ENCODE data around the gene SPRR4.
"Not testable (repeated sequence)": the region's sequence is repeated elsewhere in the genome, so short reads cannot be mapped to it uniquely, and the experiment has no call there.

The SPRR4 gene

GRCh38 chr1:152968248-152968647 is 2.2 kb upstream of the SPRR4 start:
- DNase-seq = no peak

DNA sequence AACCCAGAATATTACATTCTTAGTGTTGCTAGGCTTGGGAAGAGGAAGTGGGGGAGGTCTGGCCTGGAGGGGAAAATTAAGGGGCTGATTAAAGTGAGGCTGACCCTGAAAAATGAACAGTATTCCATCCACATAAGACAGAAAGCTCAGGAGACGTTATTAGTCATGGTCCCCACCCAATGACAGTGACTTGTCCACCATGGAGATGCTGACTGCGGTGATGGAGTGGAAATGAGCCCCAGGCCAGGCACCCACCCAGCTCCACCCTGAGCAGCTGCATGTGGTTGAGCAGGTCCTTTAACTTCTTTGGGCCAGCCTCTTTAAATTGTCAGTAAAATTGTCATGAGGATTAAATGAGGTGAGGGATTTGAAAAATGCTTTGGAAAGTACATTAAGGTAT is 1.4 kb upstream of the SPRR4 start:
- no peak for DNase-seq

- no peak for DNase-seq
These were observed 1.9 kb downstream of the SPRR4 start for GRCh38 chr1:152972196-152972886.

DNA sequence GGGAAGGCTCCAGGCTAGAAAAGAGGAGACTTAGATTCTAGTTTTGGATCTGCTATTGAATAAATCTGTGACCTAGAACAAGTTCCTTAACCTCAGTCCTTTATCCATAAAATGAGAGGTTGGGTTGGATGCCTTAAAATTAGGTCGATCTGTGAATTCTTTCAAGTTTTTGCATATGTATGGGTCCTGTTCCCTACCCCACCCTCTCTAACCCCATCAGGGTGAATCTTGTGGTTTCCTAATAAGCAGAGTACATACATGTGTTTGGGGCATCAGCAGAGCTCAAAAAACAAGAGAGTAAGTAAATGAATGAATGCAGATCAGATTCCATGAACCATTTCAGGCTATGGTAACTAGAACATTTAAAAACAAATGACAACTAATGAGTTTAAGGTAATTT is 6.2 kb downstream of the SPRR4 start:
- no peak for DNase-seq

DNA sequence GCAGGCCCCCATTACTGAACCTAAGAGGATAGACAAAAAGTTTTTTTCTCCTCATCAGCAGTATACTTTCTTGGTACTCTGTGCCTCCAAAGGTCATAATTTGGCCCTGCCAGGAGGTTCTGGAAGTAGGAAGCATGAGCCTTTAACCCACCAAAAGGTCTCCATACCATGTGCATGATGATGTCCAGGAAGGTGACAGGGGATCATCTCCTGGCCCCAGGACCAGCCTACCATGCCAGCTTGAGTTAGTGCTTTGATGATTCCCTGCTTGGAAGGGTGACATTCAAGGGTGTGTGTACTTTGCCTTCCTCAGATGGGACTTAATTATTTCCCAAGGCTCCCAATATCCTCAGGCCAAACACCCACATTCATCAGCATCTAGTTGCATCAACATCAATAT is 7.2 kb downstream of the SPRR4 start:
- no peak for DNase-seq

GRCh38 chr1:152980676-152981075 is 10.2 kb downstream of the SPRR4 start:
- DNase-seq = no peak

- DNase-seq = no peak
These were observed 10.9 kb downstream of the SPRR4 start for GRCh38 chr1:152981146-152981871.

- DNase-seq = no peak
These were observed 11.6 kb downstream of the SPRR4 start for GRCh38 chr1:152982076-152982475.

DNA sequence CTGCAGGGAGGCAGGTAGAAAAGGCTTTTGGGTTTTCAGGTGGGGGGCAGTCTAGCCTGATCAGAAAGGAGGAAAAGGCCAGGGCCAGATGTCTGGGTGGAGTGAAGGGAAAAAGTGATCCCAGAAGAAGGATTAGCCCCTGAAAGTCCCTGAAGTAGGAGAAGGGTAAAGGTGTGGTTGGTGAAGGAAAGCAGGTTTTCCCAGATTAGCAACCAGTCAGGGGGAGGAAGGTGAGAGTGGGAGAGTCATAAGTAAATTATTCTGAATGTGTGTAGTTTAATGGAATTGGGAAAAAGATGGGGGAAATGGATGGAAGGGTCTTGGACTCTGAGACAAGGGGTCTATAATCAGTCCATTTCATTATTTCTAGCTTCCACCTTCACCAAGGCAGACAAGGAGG is 12.8 kb downstream of the SPRR4 start:
- no peak for DNase-seq

- no peak for DNase-seq
These were observed 13.3 kb downstream of the SPRR4 start, which contains the start of gene SPRR1A for GRCh38 chr1:152983743-152984142. SPRR1A (plus strand) TSS chr1:152984081; CDS start chr1:152985231, 1,150 bp downstream.

- no peak for DNase-seq
These were observed 16.1 kb downstream of the SPRR4 start for GRCh38 chr1:152986578-152986977.

DNA sequence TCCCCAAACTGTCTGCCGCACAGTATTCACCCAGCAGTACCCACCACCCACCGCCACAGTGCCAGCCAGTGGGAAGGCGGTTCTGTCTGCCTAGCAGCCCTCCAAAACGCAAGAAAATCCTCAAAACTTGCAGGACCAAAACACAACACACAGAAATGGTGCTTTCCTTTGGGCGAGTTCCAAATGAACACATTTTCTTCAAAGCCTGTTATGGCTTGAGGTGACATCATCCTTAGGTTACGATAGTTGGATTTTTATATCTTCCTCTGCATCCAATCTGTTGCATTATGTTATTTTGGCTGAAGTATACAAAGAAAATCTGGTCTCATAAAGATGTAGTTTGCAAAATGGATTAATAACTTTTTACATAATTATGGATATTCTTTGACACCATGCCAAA is 22.7 kb downstream of the SPRR4 start:
- DNase-seq = no peak

DNA sequence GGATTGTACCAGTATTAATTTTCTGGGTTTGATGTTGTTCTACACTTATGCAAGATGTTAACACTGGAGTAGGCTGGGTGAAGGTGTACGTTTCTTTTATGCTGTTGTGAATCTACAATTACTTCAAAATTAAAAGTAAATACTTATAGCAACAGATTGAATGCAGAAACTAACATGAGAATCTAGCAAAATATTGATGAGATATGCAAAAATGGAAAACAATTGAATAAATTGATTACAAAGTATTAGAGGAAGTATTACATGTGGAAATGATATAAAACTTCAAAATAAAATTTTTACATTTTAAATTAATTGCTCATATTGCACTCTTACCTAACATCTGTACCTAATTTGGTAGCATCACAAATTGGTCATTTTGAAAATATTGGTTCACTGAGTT is 25.4 kb downstream of the SPRR4 start:
- DNase-seq = no peak

GRCh38 chr1:152996633-152997400 is 26.4 kb downstream of the SPRR4 start:
- no peak for DNase-seq

DNA sequence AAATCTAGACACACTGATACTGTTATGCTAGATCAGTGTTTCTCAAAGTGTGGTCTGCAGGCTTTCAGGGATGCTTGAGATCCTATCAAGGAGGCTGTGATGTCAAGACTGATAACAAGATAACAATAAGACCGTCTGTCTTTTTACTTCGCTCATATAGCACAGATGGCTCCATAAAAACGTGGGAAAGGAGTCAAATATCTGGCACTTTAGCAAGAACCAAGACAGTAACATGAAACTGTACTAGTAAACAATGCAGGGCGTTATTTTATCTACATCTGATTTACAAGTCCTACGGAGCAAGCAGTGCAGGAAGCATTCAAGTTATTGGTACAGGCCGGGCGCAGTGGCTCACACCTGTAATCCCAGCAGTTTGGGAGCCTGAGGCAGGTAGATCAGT is 27.5 kb downstream of the SPRR4 start:
- no peak for DNase-seq

DNA sequence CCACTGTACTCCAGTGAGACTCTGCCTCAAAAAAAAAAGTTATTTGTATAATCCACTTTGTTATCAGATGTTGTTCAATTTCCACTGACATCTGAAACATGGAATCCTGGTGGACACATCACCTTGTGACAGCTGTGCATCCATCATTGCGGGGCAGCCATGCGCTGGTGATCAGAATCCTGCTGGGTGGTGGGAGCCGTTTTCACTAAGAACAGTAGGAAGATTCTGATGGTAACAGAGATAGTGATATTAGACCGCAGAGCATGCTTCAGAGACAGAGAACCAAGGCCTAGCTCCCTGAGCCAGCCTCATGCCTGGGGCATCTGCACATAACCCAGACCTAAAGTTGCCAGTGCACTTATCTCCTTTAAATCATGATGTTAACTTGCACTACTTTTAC is 28.0 kb downstream of the SPRR4 start:
- DNase-seq = no peak

GRCh38 chr1:152999818-153000217 is 29.4 kb downstream of the SPRR4 start:
- DNase-seq = no peak

DNA sequence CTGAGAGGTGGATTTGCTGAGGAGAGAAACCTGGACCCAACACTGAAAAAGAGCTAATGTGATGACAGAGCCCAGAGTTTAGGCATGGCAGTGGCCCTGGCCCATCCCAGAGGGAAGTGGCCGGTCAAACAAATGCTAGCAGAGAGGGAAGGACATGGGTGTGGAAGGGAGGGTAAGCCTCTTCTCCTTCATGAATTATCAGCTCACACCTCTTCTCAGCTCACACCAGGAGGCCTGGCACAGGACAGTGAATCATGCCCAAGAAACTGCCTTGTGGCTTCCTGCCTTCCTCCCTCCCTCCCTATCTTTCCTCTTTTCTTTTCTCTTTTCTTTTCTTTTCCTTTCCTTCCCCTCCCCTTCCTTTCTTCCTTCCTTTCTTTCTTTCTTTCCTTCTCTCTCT is 29.8 kb downstream of the SPRR4 start:
- DNase-seq = no peak

GRCh38 chr1:153001382-153001781 is 30.9 kb downstream of the SPRR4 start, which contains the start of gene SPRR3:
SPRR3 (plus strand) TSS chr1:153001749; CDS start chr1:153003021, 1,272 bp downstream.
- DNase-seq = no peak

DNA sequence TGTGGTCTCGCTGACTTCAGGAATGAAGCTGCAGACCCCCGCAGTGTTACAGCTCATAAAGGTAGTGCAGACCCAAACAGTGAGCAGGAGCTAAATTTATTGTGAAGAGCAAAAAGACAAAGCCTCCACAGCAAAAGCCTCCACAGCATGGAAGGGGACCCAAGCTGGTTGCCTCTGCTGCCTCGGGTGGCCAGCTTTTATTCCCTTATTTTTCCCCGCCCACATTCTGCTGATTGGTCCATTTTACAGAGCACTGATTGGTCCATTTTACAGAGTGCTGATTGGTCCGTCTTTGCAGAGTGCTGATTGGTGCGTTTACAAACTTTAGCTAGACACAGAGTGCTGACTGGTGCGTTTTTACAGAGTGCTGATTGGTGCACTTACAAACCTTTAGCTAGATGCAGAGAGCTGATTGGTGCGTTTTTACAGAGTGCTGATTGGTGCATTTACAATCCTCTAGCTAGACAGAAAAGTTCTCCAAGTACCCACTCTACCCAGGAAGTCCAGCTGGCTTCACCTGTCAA is 40.8 kb downstream of the SPRR4 start:
- not testable (repeated sequence) for DNase-seq

GRCh38 chr1:153021829-153022228 is 51.4 kb downstream of the SPRR4 start:
- DNase-seq = not testable (repeated sequence)

Measured in fibroblast of skin of right biceps (primary cell).